ENCODE data around the gene WNK1. TPM values are rescaled to one million over a fixed set of nuclear protein-coding genes. Genes with fewer than 3 reads are reported as not detected.
"Not testable (repeated sequence)": the region's sequence is repeated elsewhere in the genome, so short reads cannot be mapped to it uniquely, and the experiment has no call there.

Gene WNK1
- total RNA-seq, result 74.4 and 190 TPM in 2 replicates

DNA sequence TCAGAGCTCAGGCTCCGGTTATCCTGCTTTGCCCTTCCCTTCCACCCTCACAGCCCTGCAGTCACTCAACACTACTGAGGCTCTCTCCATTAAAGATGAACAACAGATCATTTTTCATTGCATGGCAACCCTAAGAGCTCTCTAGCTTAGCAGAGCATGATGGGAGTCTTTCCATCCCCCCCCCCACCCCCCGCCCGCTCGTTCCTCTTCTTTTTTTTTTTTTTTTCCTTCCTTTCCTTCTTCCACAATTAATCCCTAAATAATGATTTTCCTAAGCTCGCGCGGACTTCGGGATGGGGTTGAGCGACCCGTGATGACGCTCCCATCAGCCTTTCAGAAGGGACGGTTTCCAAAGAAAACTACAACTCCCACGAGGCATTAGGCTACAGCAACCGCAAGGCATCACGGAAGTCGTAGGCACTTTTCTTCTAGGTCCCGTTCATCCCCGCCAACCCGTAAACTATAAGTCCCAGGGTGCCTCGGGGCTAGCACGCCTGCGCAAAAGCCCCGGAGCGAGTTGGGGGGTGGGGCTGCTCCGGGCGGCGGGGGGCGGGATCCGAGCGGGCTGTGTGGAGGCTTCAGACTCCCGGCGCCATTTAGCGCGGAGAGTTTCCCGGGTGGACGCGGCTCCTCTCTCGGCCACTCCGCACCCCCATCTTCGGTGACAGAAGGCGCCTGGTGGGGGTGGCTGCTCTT, at the start of gene WNK1:
Gene WNK1, plus strand, starts transcription at position 581 of the 696 bp plus-strand sequence. CDS start 987 bp downstream, outside the sequence.
- peak; percentile 99 for DNase-seq

GRCh38 chr12:704516-705242, 47.7 kb upstream of the WNK1 start:
- DNase-seq, result no peak

DNA sequence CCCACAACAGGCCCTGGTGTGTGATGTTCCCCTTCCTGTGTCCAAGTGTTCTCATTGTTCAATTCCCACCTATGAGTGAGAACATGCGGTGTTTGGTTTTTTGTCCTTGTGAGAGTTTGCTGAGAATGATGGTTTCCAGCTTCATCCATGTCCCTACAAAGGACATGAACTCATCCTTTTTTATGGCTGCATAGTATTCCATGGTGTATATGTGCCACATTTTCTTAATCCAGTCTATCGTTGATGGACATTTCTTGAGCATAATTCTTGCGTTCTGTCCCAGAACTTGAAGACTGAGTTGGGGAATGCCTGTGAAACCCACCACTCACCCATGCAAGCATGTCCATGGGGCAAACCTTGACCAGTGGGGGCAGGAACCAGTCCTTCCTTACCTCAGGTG, 44.3 kb upstream of the WNK1 start:
- not testable (repeated sequence) for DNase-seq

GRCh38 chr12:709455-710020, 42.8 kb upstream of the WNK1 start:
- DNase-seq, result no peak

GRCh38 chr12:712172-712863, 40.1 kb upstream of the WNK1 start:
- DNase-seq, result peak; percentile 9

DNA sequence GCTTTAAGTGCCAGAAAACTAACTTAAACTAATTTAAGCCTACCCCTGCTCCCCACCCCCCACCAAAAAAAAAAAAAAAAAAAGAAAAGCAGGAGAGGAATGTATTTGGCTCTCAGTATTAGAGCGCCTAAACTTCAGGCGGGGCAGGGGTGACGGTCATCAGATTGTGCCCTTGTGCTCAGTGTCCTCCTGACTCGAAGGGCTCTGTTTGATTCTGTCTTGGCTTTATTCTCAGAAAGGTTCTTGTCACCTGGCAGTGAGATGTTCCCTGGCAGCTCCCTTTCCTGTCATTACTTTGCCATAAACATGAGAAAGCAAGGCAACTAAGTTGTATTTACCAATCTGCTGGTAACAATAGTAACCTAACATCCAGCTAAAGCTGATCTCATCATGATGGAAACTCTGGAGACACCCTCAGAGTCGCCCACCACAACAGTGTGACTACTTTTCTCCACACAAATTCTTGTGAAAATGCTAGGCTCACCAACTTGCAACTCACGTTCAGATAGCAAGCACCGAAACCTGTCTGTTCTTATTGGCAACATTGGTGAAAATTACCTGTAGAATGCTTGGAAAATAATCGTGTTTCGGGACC, 39.0 kb upstream of the WNK1 start:
- DNase-seq, result no peak

GRCh38 chr12:716506-716905, 35.9 kb upstream of the WNK1 start:
- peak; percentile 34 for DNase-seq

- DNase-seq, result no peak
These were observed 33.6 kb upstream of the WNK1 start for GRCh38 chr12:718756-719102.

GRCh38 chr12:720231-720941, 32.0 kb upstream of the WNK1 start:
- DNase-seq, result no peak

- peak; percentile 33 for DNase-seq
These were observed 28.1 kb upstream of the WNK1 start for GRCh38 chr12:724194-724855.

GRCh38 chr12:725076-725475, 27.3 kb upstream of the WNK1 start:
- no peak for DNase-seq

DNA sequence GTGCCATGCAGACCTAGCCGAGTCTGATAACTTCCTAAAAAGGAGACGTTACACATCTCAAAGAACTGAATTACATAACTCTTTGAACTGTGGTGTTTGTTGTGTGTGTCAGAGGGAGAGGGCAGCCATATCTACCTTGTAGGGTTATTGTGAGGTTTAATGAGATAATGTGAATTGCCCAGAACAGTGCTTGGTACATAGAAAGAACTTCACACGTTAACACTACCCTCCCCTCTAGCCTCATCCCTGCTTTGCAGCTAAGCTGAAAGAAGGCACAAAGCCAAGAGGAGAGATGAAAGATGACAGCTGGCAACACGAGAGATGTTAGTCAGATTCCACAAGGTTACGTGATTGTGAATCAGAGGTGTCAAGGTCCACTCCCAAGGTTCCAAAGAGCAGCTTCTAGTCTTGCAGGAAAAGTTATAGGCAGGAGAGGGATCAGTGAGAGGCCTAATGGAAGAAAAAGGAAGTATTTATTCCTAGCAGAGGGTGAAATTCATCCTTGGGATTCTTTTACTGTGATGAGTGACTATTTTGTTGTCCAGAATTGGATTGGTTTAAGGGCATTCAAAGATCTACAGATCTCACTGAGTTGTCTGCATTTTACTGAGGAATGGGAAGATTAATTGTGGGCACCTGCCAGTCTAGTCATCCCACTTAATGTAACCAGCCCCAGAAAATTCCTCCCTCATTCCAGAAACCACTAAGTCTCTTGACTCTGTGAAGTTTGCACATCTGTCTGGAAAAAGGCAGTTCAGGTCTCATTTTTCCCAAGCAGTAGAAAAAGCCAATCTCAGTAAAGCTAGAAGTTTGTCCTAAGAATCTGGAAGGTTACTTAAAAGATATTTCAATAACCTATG, 25.9 kb upstream of the WNK1 start:
- no peak for DNase-seq

DNA sequence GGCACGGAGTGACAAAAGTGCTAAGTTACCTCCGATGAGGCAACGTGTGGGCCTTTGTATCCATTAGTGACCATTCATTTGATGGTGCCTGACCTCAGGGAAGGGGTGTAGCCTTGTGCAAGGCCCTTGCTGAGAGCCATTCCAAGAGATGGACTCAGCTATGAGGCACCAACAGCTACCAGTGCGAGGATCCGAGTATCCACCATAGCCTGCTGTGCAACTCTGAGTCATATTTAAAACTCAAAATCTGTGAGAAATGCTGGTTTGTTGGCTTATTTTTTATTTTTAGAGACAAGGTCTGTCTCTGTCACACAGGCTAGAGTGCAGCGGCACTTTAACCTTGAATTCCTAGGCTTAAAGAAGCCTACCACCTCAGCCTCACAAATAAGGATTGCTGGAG, 25.1 kb upstream of the WNK1 start:
- DNase-seq, result no peak

DNA sequence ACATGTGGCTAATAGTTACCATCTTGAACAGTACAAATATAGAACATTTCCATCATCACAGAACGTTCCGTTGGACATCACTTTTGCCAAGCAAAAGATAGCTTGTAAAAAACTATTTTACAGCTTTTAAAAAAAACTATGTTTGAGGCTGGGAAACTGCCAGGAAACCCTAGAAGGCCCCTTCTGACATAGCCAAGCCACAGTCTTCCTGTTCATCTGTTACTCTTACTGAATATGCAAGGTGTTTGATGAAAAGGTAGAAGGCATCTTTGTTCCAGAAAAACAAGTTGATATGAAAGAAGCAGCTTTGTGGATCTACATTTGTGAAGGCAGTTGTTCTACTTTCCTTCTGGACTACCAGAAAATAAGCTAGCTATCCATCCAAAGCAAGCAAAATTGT, 23.6 kb upstream of the WNK1 start:
- DNase-seq, result no peak

DNA sequence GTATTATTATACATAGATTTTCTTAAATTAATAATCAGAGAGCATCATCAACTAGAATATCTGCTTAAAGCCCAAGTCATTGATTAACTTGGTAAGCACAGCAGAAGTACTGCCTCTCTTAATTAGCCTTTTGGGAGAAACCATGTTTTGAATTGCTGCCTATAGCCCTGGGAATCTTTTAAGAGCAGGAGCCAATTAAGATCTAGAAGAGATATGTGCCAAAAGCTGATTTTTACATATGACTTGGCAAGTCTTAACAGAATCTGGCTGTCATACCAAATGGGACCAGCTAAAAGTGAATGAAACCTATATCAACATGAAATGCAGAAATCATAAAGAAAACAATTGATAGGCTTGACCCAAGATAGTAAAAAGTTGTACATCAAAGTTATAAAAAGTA, 23.2 kb upstream of the WNK1 start:
- DNase-seq, result no peak

- DNase-seq, result no peak
These were observed 21.8 kb upstream of the WNK1 start for GRCh38 chr12:730550-730949.

DNA sequence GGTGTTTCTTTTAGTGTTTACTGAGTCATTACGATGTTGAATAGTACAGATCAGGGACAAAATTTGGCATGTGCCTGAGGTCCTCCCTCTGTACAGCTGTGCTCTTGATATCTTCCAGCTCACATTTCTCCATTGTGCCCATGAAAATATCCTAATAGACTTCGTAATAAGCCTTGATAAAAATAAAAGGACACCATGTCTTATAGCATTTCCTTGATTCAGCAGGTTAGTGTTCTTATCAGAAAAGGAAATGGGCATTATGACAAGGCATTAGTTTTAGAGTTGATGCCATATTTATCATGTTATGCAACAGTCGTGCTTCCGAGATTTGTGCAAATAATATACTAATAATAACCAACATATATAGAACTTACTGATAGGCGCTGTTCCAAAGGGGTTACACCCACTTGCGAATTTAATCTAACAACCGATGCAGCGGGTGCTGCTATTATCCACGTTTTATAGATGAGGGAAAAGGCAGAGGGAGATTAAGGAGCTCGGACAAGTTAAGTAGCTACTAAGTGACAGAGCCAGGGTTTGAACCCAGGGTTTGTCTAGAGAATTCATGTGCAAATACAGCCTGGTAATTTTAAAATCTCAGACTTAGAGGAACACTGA, 15.1 kb upstream of the WNK1 start:
- DNase-seq, result peak; percentile 25

DNA sequence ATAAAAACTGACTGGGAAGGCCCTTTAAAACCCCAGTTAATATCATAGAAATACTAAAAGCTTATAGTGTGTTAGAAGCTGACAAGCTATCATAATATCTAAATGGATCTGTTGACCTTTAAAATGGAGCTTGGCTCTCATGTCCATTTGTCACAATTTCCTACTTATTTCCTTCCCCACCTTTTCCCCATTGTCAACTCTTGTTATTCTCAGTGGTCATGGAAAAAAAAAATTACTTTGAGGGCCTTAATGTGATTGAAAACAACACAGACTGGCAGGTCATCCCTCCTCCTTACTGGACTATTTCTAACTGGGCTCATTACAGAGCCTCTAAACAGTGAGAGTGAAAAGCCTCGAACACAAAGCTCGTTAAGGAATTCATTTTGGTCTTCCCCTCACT, 13.7 kb upstream of the WNK1 start:
- peak; percentile 63 for DNase-seq

DNA sequence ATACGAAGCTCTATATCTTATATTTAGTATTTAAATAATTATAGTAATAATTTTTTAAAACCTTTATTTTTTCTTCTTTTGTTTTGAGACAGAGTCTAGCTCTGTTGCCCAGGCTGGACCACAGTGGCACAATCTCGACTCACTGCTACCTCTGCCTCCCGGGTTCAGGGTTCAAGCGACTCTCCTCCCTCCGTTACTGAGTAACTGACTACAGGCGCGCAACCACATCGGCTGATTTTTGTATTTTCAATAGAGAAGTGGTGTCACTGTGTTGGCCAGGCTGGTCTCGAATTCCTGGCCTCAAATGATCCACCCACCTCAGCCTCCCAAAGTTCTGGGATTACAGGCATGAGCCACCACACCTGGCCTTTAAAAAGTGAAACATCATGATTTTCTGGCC, 13.0 kb upstream of the WNK1 start:
- no peak for DNase-seq

DNA sequence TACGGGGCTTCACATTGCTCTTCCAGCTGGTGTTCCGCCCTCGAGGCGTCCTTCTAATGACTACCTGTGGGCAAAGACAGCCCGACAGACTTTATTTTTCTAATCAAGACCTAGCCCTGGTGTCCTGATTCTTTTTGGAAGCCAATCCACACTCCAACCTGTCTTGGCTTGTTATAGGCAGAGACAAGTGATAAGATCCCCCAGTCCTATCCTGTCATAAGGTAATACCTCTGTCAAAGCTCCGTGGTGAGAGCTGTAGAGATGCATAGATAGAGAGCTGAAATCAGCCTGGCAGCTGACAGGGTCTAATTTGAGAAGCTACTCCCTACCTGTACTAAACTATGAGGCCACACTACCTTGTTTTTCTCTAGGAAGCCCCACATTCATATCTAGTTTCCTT, 11.5 kb upstream of the WNK1 start:
- no peak for DNase-seq
